B cell (primary cell): ENCODE results near the gene CAPN11. TPM values are rescaled to one million over a fixed set of nuclear protein-coding genes. Genes with fewer than 3 reads are reported as not detected.

ENCODE experiments used
- ATAC-seq: fragments of 200-7000 bp; cut with Tn5 transposase; one replicate; pipeline ENCODE4 v1.10.0; 2021; ENCODE audit warnings: low read depth, mild to moderate bottlenecking, moderate number of reproducible peaks, moderate library complexity
- CTCF ChIA-PET: fragments of 350-600 bp; sonication (Branson Sonifier 250); formaldehyde crosslinking; loops from one replicate; lab custom pipeline; 2021; ENCODE audit warnings: antibody characterized with exemption, inconsistent platforms; lab: Charles Lee
- POLR2A ChIA-PET: fragments of 350-600 bp; sonication (Branson Sonifier 250); formaldehyde crosslinking; loops from one replicate; lab custom pipeline; 2021; ENCODE audit warnings: antibody characterized with exemption; lab: Charles Lee
- DNase-seq: peaks from one replicate; pipeline ENCODE4 v3.0.0; 2013
- H2AFZ ChIP-seq: 2 replicates; pipeline ENCODE4 v1.6.1; 2012; ENCODE audit warnings: mild to moderate bottlenecking, low read depth, low read length; ENCODE audit not compliant: insufficient read depth, poor library complexity, severe bottlenecking
- H3K27ac ChIP-seq, 2 donors: 1 replicate in 1 of 2; 2 replicates in 1 of 2; pipeline ENCODE4 v1.5.1; 2012 to 2013; ENCODE audit warnings: low read length in 2 of 2, mild to moderate bottlenecking in 2 of 2, moderate library complexity in 1 of 2
- H3K27me3 ChIP-seq, 4 experiments: fragments of 200-600 bp in 1 of 4; sonication (generic) in 1 of 4; replicated peaks in 1 of 4; 1 replicate in 2 of 4; 2 replicates in 2 of 4; pipeline versions ENCODE4 v1.6.1 to v1.7.0; 2013 to 2016; ENCODE audit warnings: low read length in 3 of 4, mild to moderate bottlenecking in 2 of 4, mixed read lengths in 1 of 4, moderate library complexity in 1 of 4; ENCODE audit not compliant: insufficient read depth in 4 of 4, control insufficient read depth in 3 of 4; ENCODE audit errors: control extremely low read depth in 1 of 4
- H3K36me3 ChIP-seq, 2 experiments: replicated peaks in 1 of 2; 1 replicate in 1 of 2; 2 replicates in 1 of 2; pipeline versions ENCODE4 v1.6.1 to v1.7.1; 2013; ENCODE audit warnings: low read length in 1 of 2; ENCODE audit not compliant: insufficient read depth in 2 of 2, control insufficient read depth in 1 of 2; ENCODE audit errors: control extremely low read depth in 1 of 2, extremely low read depth in 1 of 2
- H3K4me1 ChIP-seq, 2 donors: fragments of 200-600 bp in 1 of 2; sonication (generic) in 1 of 2; 1 replicate in 1 of 2; 2 replicates in 1 of 2; pipeline versions ENCODE4 v1.5.1 to v1.6.1; 2013 to 2017; ENCODE audit warnings: low read length in 2 of 2; ENCODE audit not compliant: control insufficient read depth in 2 of 2, insufficient read depth in 2 of 2
- H3K4me2 ChIP-seq: replicated peaks from 2 replicates; pipeline ENCODE3; 2012; ENCODE audit warnings: mild to moderate bottlenecking, low read depth, low read length; ENCODE audit not compliant: poor library complexity, severe bottlenecking
- H3K4me3 ChIP-seq, 5 experiments: fragments of 200-600 bp in 1 of 5; sonication (generic) in 1 of 5; 1 replicate in 3 of 5; 2 replicates in 2 of 5; pipeline versions ENCODE4 v1.5.1 to v1.7.0; 2011 to 2016; ENCODE audit warnings: low read length in 4 of 5, mild to moderate bottlenecking in 4 of 5, low read depth in 2 of 5, control low read depth in 1 of 5, moderate library complexity in 1 of 5; ENCODE audit not compliant: insufficient read depth in 1 of 5; ENCODE audit errors: control extremely low read depth in 1 of 5, extremely low read depth in 1 of 5
- H3K79me2 ChIP-seq: fragments of 200-600 bp; sonication (generic); one replicate; pipeline ENCODE4 v1.6.0; 2016; ENCODE audit warnings: low read length; ENCODE audit not compliant: control insufficient read depth, insufficient read depth
- H3K9ac ChIP-seq: fragments of 200-600 bp; sonication (generic); 2 replicates; pipeline ENCODE4 v1.6.1; 2017; ENCODE audit warnings: mild to moderate bottlenecking, low read length, moderate library complexity
- H3K9me3 ChIP-seq, 3 donors: one replicate each; pipeline versions ENCODE4 v1.6.1 to v1.7.1; 2013; ENCODE audit warnings: low read length in 2 of 3; ENCODE audit not compliant: control insufficient read depth in 2 of 3, insufficient read depth in 1 of 3; ENCODE audit errors: control extremely low read depth in 1 of 3
- H4K20me1 ChIP-seq: 2 replicates; pipeline ENCODE4 v1.6.0; 2012; ENCODE audit warnings: mild to moderate bottlenecking, low read length; ENCODE audit not compliant: insufficient read depth, control insufficient read depth, poor library complexity, severe bottlenecking
- H3K27ac Mint-ChIP-seq: one replicate; pipeline ENCODE4 v1.8.0; 2021; ENCODE audit warnings: mixed read lengths
- H3K27me3 Mint-ChIP-seq: one replicate; pipeline ENCODE4 v1.8.0; 2021; ENCODE audit warnings: mixed read lengths
- H3K4me1 Mint-ChIP-seq: one replicate; pipeline ENCODE4 v1.8.0; 2021; ENCODE audit warnings: mixed read lengths
- H3K4me3 Mint-ChIP-seq: one replicate; pipeline ENCODE4 v1.8.0; 2021; ENCODE audit warnings: mixed read lengths
- H3K9me3 Mint-ChIP-seq: one replicate; pipeline ENCODE4 v1.8.0; 2022; ENCODE audit warnings: mixed read lengths; ENCODE audit not compliant: insufficient read depth
- EZH2 ChIP-seq: IDR thresholded peaks from 2 replicates; pipeline ENCODE4 v1.6.1; 2012; ENCODE audit warnings: borderline replicate concordance, low read depth, mild to moderate bottlenecking, moderate library complexity, low read length; ENCODE audit not compliant: insufficient read depth, poor library complexity, severe bottlenecking
- WGBS: methylation state at CpG from one replicate; pipeline ENCODE4 v1.1.5; 2013; ENCODE audit warnings: missing lambda C conversion rate; ENCODE audit not compliant: insufficient coverage; 5-methylcytosine and 5-hydroxymethylcytosine counted together
- intact Hi-C: fragments of 100-400 bp; cut with micrococcal nuclease; formaldehyde crosslinking; loops from one replicate; pipeline ENCODE4 v1.10.0; 2022
- polyA plus RNA-seq: library from polyadenylated mRNA; depleted of rRNA; stranded (reverse); fragments of >200 nt; gene quantifications from 2 replicates; pipeline ENCODE4 v1.2.3, GENCODE V29; 2012
- total RNA-seq, 2 donors: library from RNA; stranded (reverse); fragments of 120-200 nt in 1 of 2; gene quantifications; 1 replicate in 1 of 2; 2 replicates in 1 of 2; pipeline versions ENCODE4 v1.2.3 to v1.2.4, GENCODE V29; 2013 to 2022
- TF ChIP-seq, protein P1 (sequence below): fragments of 200-600 bp; IDR thresholded peaks from one replicate; pipeline ENCODE4 v1.8.0; 2022; ENCODE audit warnings: antibody characterized with exemption, mild to moderate bottlenecking

CAPN11 gene
- total and polyA plus RNA-seq, 2 donors (not counting 1 experiment from before 2014, with no cell fraction given) = not detected

DNA sequence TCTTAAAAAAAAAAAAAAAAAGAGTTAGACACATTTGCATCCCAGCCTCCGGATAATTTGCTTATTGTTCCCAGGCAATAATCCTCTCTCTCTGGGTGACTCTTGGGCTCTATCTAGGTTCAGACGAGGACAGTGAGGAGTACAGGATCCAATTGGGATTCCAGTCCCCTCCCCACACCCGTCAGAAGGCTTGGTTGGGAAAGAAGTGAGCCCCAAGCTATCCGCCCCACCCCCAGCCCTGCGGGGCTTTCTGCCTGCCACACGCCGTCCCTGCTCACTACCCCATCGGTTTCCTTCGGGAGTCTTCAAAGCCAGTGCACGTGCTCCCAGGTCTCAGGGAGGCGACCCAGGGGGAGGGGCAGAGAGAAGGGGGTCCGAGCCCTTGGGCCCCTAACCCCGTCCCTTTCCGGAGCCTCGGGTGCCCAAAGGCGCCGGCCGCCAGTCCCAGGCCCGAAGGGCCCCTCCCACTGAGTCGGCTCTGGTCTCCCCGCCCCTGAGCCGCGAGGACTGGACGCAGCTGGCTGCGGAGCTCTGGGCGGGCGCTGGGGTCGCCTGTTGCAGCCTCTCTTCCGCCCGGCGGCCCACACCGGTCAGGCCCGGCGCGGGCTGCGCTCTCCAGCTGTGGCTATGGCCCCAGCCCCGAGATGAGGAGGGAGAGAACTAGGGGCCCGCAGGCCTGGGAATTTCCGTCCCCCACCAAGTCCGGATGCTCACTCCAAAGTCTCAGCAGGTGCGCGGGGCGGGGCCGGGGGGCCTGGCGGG lies 60.6 kb downstream of the CAPN11 start:
- 2% methylated on average over 31 of the region's 45 CpGs for WGBS
- H2AFZ ChIP-seq = peak overlapping the region; percentile 87
- no peaks in the 10 kb centered on the region for H3K79me2 ChIP-seq
- H3K9me3 Mint-ChIP-seq = no peaks in the 10 kb centered on the region
- peaks cover 36% of the 10 kb centered on the region for H3K4me1 Mint-ChIP-seq
- DNase-seq (peak; percentile 68), ATAC-seq (peak; percentile 37)
- peak overlapping the region; percentile 97 for H3K4me2 ChIP-seq
- H3K4me3 ChIP-seq = peak overlapping the region in 4 of 5 experiments; percentile 45 to 59 (median 54)
- H3K27me3 Mint-ChIP-seq = no peaks in the 10 kb centered on the region
- H3K9ac ChIP-seq = peak overlapping the region; percentile 67
- TF ChIP-seq EZH2 = no peak
- TF ChIP-seq, protein P1, sequence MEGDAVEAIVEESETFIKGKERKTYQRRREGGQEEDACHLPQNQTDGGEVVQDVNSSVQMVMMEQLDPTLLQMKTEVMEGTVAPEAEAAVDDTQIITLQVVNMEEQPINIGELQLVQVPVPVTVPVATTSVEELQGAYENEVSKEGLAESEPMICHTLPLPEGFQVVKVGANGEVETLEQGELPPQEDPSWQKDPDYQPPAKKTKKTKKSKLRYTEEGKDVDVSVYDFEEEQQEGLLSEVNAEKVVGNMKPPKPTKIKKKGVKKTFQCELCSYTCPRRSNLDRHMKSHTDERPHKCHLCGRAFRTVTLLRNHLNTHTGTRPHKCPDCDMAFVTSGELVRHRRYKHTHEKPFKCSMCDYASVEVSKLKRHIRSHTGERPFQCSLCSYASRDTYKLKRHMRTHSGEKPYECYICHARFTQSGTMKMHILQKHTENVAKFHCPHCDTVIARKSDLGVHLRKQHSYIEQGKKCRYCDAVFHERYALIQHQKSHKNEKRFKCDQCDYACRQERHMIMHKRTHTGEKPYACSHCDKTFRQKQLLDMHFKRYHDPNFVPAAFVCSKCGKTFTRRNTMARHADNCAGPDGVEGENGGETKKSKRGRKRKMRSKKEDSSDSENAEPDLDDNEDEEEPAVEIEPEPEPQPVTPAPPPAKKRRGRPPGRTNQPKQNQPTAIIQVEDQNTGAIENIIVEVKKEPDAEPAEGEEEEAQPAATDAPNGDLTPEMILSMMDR = no peak
- no peaks in the 10 kb centered on the region for H3K36me3 ChIP-seq
- peaks cover 0 to 2% (median 0%) of the 10 kb centered on the region in 4 experiments for H3K27me3 ChIP-seq
- ChIA-PET POLR2A (interaction anchor here (0.7 to 2.4 kb wide), 4 partner anchors 17 to 45 kb away, joined by 3 to 11 read pairs (median 5); partner anchors contain the start of gene HSP90AB1), CTCF (interaction anchor here (0.7 to 1.1 kb wide), 3 partner anchors 11 to 94 kb away, joined by 3 read pairs; partner anchors contain the start of gene AARS2)
- H3K27ac ChIP-seq = no peak overlapping the region
- H3K4me3 Mint-ChIP-seq = peak overlapping the region; percentile 85
- intact Hi-C loops = no loop called here
- H4K20me1 ChIP-seq = no peaks in the 10 kb centered on the region
- H3K27ac Mint-ChIP-seq = no peak overlapping the region
- H3K9me3 ChIP-seq = no peaks in the 10 kb centered on the region
- H3K4me1 ChIP-seq = peaks cover 22 to 40% of the 10 kb centered on the region in 2 donors
